Tibial nerve (tissue), 4 donors: ENCODE data around the gene LZTS3. TPM values are rescaled to one million over a fixed set of nuclear protein-coding genes. Genes with fewer than 3 reads are reported as not detected.
"Not testable (repeated sequence)": the region's sequence is repeated elsewhere in the genome, so short reads cannot be mapped to it uniquely, and the experiment has no call there.

Experiments used
- DNase-seq, 2 donors: peaks; one replicate each; pipeline ENCODE4 v3.0.0-alpha.2; 2019; ENCODE audit warnings: low spot score in 2 of 2
- H3K27ac ChIP-seq, 4 donors: fragments of 200-600 bp; sonication (generic) in 3 of 4; one replicate each; pipeline ENCODE4 v1.5.1; 2017 to 2019; ENCODE audit warnings: mild to moderate bottlenecking in 1 of 4
- H3K27me3 ChIP-seq, 2 donors: fragments of 200-600 bp; sonication (generic) in 1 of 2; one replicate each; pipeline versions ENCODE4 v1.5.1 to v1.6.0; 2017 to 2019
- H3K36me3 ChIP-seq, 3 donors: fragments of 200-600 bp; sonication (generic); one replicate each; pipeline ENCODE4 v1.5.1; 2018 to 2019
- H3K4me1 ChIP-seq, 4 donors: fragments of 200-600 bp; sonication (generic) in 3 of 4; one replicate each; pipeline ENCODE4 v1.5.1; 2017 to 2019
- H3K4me3 ChIP-seq, 4 donors: fragments of 200-600 bp; sonication (generic) in 3 of 4; one replicate each; pipeline ENCODE4 v1.5.1; 2017 to 2019; ENCODE audit warnings: mild to moderate bottlenecking in 1 of 4, moderate library complexity in 1 of 4
- H3K9me3 ChIP-seq, 4 donors: fragments of 200-600 bp; sonication (generic) in 3 of 4; one replicate each; pipeline ENCODE4 v1.5.1; 2017 to 2019
- EP300 ChIP-seq, 2 donors: sonication (generic); formaldehyde crosslinking; IDR thresholded peaks; one replicate each; pipeline ENCODE4 v1.6.1; 2017; ENCODE audit warnings: antibody characterized with exemption in 2 of 2, mild to moderate bottlenecking in 1 of 2
- POLR2A ChIP-seq, 2 donors: fragments of 450-650 bp; IDR thresholded peaks; one replicate each; pipeline ENCODE4 v1.6.1; 2017; ENCODE audit warnings: antibody characterized with exemption in 2 of 2, mild to moderate bottlenecking in 2 of 2, moderate library complexity in 2 of 2
- WGBS, 2 donors: methylation state at CpG; one replicate each; pipeline ENCODE4 v1.1.5; 2018; 5-methylcytosine and 5-hydroxymethylcytosine counted together
- total RNA-seq, 4 donors: library from RNA; depleted of rRNA; stranded (reverse); fragments of >200 nt; gene quantifications; one replicate each; pipeline ENCODE4 v1.1.0, GENCODE V29; 2016
- TF ChIP-seq, protein P1 (sequence below), 5 experiments: fragments of 200-600 bp in 3 of 5; fragments of 450-650 bp in 2 of 5; sonication (generic) in 3 of 5; IDR thresholded peaks; one replicate each; pipeline ENCODE4 v1.5.1; 2016 to 2019; ENCODE audit warnings: antibody characterized with exemption in 5 of 5, mild to moderate bottlenecking in 3 of 5, moderate library complexity in 2 of 5

The LZTS3 gene
- total RNA-seq, 4 donors from 2014 or later = 10.9 to 28.2 (median 18.6) TPM

DNA sequence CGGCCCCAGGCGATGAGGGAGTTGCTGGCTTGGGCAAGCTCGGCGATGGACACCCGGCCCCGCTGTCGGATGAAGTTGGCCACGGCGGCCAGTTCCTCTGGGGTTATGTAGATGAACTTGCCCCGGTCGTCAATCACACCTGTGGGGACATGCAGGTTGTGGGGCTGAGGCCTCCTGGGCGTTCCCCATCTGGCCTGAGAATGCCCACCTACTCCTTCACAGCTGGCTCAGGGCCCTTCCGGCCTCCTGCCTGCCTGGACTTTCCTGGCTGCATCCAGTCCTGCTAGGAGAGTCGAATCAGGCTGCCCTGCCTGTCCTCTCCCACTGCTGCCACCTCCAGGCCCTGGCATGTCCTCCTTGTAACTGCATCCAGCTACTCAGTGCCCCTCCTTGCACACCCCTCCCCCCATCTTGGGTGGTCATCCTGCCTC is 17.3 kb upstream of the LZTS3 start:
- Histone ChIP-seq H3K27me3 (no peaks in the 10 kb centered on the region), H3K4me1 (no peaks in the 10 kb centered on the region), H3K36me3 (peaks cover 4 to 79% (median 25%) of the 10 kb centered on the region in 3 donors), H3K27ac (no peak overlapping the region), H3K9me3 (no peaks in the 10 kb centered on the region), H3K4me3 (no peak overlapping the region)
- no peak for DNase-seq
- no peak for TF ChIP-seq POLR2A (IDR thresholded peaks at IDR 0.05)
- TF ChIP-seq, protein P1, sequence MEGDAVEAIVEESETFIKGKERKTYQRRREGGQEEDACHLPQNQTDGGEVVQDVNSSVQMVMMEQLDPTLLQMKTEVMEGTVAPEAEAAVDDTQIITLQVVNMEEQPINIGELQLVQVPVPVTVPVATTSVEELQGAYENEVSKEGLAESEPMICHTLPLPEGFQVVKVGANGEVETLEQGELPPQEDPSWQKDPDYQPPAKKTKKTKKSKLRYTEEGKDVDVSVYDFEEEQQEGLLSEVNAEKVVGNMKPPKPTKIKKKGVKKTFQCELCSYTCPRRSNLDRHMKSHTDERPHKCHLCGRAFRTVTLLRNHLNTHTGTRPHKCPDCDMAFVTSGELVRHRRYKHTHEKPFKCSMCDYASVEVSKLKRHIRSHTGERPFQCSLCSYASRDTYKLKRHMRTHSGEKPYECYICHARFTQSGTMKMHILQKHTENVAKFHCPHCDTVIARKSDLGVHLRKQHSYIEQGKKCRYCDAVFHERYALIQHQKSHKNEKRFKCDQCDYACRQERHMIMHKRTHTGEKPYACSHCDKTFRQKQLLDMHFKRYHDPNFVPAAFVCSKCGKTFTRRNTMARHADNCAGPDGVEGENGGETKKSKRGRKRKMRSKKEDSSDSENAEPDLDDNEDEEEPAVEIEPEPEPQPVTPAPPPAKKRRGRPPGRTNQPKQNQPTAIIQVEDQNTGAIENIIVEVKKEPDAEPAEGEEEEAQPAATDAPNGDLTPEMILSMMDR (IDR thresholded peaks at IDR 0.05) = no peak
- no peak for TF ChIP-seq EP300 (IDR thresholded peaks at IDR 0.05)
- 85 to 86% methylated on average over 14 of the region's 14 CpGs for WGBS, 2 donors

DNA sequence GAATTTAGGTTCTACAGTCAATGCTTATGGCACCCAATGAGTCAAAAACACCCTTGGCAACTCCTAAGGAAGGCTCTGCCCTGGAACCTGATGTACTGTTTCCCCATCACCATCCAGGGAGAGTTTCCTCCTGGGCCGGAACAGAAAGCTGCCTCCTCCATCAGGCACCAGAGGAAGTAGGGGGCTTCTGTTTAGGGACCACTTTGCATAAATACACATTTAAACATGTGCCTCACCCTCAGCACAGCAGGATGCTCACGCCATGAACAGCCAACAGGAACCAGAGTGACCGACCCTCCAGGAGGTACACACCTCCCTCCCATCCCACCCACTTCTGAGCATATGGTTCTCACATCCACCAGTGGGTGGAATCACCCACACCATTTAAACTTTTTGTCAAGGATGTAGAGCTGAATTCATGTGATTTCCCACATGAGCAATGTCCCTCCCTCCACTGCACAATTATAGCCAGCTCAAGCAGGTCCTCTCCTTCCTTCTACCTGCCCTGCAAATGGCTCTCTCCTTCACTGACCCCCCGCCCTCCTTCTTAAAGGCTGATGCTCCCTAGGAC is 16.3 kb upstream of the LZTS3 start:
- Histone ChIP-seq H3K4me3 (no peak overlapping the region), H3K4me1 (no peaks in the 10 kb centered on the region), H3K9me3 (no peaks in the 10 kb centered on the region), H3K36me3 (peaks cover 0 to 69% (median 20%) of the 10 kb centered on the region in 3 donors), H3K27me3 (no peaks in the 10 kb centered on the region), H3K27ac (no peak overlapping the region)
- WGBS, 2 donors = 81 to 84% methylated on average over 4 of the region's 4 CpGs
- TF ChIP-seq, protein P1 (IDR thresholded peaks at IDR 0.05) = no peak
- TF ChIP-seq EP300 (IDR thresholded peaks at IDR 0.05) (no peak), POLR2A (IDR thresholded peaks at IDR 0.05) (no peak)
- DNase-seq = no peak

DNA sequence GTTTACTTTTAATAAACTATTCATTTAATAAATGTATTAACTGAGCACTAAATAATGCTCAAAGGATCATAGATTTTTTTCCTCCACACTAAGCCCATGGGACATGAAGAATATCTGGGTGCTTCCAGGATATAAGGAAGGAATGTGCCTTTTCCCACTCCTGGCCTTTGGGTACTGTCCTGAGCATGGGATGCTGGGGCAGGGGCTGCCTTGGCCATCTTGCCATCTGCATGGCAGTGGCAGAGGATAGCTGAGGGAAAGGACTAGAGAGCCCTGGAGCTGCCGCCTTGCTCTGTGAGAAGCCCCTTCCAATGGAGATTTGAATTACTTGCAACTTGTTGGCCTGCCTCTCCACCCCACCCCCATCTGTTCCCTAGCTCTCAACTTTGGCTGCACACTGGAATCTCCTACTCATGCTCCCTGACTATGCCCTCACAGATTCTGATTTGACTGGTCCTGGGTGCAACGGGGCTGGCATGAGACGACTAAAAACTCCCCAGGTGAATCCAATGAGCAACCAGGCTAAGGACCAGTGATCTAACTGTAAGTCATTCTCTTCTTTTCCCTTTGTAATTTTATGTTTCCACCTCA is 15.6 kb upstream of the LZTS3 start:
- Histone ChIP-seq H3K27ac (no peak overlapping the region), H3K27me3 (no peaks in the 10 kb centered on the region), H3K4me3 (no peak overlapping the region), H3K36me3 (peaks cover 0 to 65% (median 13%) of the 10 kb centered on the region in 3 donors), H3K9me3 (no peaks in the 10 kb centered on the region), H3K4me1 (no peaks in the 10 kb centered on the region)
- WGBS, 2 donors = 80 to 81% methylated on average over 3 of the region's 3 CpGs
- TF ChIP-seq EP300 (IDR thresholded peaks at IDR 0.05) (no peak), POLR2A (IDR thresholded peaks at IDR 0.05) (no peak)
- TF ChIP-seq, protein P1 (IDR thresholded peaks at IDR 0.05) = no peak
- no peak for DNase-seq

DNA sequence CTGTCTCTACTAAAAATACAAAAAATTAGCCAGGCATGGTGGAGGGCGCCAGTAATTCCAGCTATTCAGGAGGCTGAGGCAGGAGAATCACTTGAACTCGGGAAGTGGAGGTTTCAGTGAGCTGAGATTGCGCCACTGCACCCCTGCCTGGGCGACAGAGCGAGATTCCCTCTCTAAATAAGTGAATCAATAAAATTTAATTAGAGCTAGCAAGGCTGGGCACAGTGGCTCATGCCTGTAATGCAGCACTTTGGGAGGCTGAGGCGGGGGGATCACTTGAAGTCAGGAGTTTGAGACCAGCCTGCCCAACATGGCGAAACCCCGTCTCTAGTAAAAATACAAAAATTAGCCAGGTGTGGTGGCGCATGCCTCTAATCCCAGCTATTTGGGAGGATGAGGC is 14.5 kb upstream of the LZTS3 start:
- not testable (repeated sequence) for H3K9me3 ChIP-seq, H3K4me1 ChIP-seq, DNase-seq, H3K4me3 ChIP-seq, H3K27me3 ChIP-seq, H3K27ac ChIP-seq
- WGBS, 2 donors = 93 to 96% methylated on average over 9 of the region's 9 CpGs
- H3K36me3 ChIP-seq = peaks cover 0 to 54% (median 8%) of the 10 kb centered on the region in 3 donors

DNA sequence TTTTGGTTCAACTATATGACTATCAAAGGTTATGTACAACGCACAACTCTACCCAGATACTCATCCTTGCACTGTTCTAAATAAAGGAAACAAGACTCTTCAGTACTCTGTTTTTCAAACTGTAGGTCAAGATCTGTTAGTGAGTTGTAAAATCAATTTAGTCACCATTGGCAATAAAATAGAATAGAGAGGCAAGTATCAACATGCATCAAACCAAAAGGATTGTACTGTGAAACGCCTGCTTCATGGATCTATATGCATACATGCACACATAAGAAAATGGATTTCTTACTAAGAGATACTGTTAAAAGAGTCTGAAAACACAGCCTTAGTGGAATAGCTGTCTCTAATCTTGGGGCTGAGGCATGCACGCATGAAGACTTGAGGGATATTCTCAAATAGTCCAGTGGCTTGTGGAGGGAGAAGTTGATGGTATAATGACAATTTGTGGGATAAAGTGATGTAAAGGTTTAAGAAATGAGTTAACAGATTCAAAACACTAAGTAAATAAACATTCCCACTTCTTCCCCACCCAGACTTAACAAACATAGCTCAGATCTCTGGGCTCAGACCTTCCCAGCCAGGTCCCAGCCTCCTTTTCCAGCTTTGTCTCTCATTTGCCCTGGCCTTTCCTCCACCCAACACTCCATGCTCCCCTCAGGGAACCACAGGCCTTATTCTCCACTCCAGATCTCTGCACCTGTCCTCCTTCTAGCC is 10.7 kb upstream of the LZTS3 start:
- WGBS, 2 donors = 87% methylated on average over 3 of the region's 3 CpGs
- no peak overlapping the region for H3K4me3 ChIP-seq
- no peaks in the 10 kb centered on the region for H3K9me3 ChIP-seq
- no peak for TF ChIP-seq EP300 (IDR thresholded peaks at IDR 0.05)
- H3K4me1 ChIP-seq = no peaks in the 10 kb centered on the region
- H3K27me3 ChIP-seq = no peaks in the 10 kb centered on the region
- no peak for DNase-seq
- no peak overlapping the region for H3K27ac ChIP-seq
- H3K36me3 ChIP-seq = peaks cover 0 to 16% (median 0%) of the 10 kb centered on the region in 3 donors

DNA sequence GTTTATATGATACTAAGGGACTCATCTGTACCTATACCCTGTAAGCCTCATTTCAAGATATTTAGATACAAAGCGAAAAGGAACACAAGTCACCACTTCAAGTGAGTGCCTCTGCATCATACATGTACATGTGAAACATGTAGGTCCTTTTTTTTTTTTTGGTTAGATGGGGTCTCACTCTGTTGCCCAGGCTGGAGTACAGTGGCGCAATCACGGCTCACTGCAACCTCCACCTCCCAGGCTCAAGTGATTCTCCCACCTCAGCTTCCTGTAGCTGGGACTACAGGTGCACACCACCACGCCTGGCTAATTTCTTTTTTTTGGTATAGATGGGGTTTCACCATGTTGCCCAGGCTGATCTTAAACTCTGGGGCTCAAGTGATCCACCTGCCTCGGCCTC is 9.1 kb upstream of the LZTS3 start:
- not testable (repeated sequence) for H3K9me3 ChIP-seq, H3K4me1 ChIP-seq, H3K4me3 ChIP-seq, H3K27me3 ChIP-seq, H3K27ac ChIP-seq, DNase-seq, H3K36me3 ChIP-seq
- WGBS, 2 donors = 95 to 98% methylated on average over 5 of the region's 5 CpGs
